Measurements from ENCODE around the gene SLC16A1. TPM values are rescaled to one million over a fixed set of nuclear protein-coding genes. Genes with fewer than 3 reads are reported as not detected.
"Not testable (repeated sequence)": the region's sequence is repeated elsewhere in the genome, so short reads cannot be mapped to it uniquely, and the experiment has no call there.

The SLC16A1 gene
- total RNA-seq, 3 donors from 2014 or later, result 15.4 to 28.2 (median 15.7) TPM

- DNase-seq (ENCODE audit: low spot score in 2 of 2), result no peak
- no peak for TF ChIP-seq POLR2A (IDR thresholded peaks at IDR 0.05)
- TF ChIP-seq, protein P1, sequence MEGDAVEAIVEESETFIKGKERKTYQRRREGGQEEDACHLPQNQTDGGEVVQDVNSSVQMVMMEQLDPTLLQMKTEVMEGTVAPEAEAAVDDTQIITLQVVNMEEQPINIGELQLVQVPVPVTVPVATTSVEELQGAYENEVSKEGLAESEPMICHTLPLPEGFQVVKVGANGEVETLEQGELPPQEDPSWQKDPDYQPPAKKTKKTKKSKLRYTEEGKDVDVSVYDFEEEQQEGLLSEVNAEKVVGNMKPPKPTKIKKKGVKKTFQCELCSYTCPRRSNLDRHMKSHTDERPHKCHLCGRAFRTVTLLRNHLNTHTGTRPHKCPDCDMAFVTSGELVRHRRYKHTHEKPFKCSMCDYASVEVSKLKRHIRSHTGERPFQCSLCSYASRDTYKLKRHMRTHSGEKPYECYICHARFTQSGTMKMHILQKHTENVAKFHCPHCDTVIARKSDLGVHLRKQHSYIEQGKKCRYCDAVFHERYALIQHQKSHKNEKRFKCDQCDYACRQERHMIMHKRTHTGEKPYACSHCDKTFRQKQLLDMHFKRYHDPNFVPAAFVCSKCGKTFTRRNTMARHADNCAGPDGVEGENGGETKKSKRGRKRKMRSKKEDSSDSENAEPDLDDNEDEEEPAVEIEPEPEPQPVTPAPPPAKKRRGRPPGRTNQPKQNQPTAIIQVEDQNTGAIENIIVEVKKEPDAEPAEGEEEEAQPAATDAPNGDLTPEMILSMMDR (IDR thresholded peaks at IDR 0.05), result no peak
- TF ChIP-seq POLR2AphosphoS5 (IDR thresholded peaks at IDR 0.05), result no peak
- Histone ChIP-seq H3K4me1 (no peaks in the 10 kb centered on the region), H3K4me3 (no peak overlapping the region), H3K36me3 (no peaks in the 10 kb centered on the region), H3K27ac (no peak overlapping the region), H3K27me3 (no peaks in the 10 kb centered on the region), H3K9me3 (peaks cover 5 to 6% of the 10 kb centered on the region in 2 donors)
- intact Hi-C loops (cut with DNase I; ENCODE audit: low total_unique reads), result no loop called here
Measured at GRCh38 chr1:112889052-112889768, 66.8 kb downstream of the SLC16A1 start.

DNA sequence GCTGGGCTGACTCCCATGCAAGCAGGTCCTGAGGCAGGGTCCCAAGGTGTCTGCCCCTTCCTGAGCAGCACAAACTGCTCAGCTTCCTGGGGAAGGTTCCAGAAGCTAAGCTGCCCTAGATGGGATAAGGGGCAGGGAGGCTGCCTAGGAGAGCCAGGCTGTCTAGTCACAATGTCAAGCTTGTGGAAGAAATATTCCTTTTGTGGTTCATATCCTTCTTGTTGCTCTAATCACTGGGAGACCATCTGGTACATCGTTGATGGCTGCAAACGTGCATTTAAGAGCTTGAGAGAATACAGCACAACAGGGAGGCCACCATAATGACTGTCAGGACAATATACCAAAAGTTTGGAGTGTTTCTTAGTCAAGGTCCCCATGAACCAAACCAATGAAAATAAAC is 67.4 kb downstream of the SLC16A1 start:
- intact Hi-C loops (cut with DNase I; ENCODE audit: low total_unique reads), result no loop called here
- TF ChIP-seq, protein P1 (IDR thresholded peaks at IDR 0.05), result no peak
- TF ChIP-seq POLR2A (IDR thresholded peaks at IDR 0.05), result no peak
- no peak for TF ChIP-seq POLR2AphosphoS5 (IDR thresholded peaks at IDR 0.05)
- Histone ChIP-seq H3K9me3 (peaks cover 2 to 4% of the 10 kb centered on the region in 2 donors), H3K4me1 (no peaks in the 10 kb centered on the region), H3K4me3 (no peak overlapping the region), H3K27ac (no peak overlapping the region), H3K27me3 (no peaks in the 10 kb centered on the region), H3K36me3 (no peaks in the 10 kb centered on the region)
- no peak for DNase-seq (ENCODE audit: low spot score in 2 of 2)

DNA sequence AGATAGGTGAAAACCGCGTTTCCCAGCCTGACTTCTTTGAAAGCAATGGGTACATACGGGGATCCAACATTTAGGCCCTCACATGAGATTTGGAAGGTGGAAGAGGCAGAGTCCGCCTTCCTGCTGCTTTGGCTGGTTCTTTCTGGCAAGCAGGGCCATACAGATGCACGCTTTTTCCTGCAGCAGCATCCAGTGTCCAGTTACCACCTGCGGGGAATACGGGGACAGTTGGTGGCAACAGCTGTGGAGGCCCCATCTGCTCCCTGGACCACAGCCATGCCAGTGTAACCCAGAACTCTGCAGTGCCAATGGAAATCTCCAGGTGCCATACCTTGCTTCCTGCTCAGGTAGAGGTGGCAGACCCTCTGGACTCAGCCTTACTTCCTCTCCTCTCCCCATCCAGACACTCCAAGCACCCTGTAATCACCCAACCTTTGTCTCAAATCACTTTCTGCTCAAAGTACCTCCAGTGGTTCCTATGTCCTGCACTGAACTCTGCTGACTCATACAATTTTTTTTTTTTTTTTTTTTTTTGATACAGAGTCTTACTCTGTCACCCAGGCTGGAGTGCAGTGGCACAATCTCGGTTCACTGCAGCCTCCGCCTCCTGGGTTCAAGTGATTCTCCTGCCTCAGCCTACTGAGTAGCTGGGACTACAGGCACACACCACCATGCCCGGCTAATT is 68.3 kb downstream of the SLC16A1 start:
- no peak for DNase-seq (ENCODE audit: low spot score in 2 of 2)
- Histone ChIP-seq H3K36me3 (no peaks in the 10 kb centered on the region), H3K4me3 (no peak overlapping the region), H3K9me3 (no peaks in the 10 kb centered on the region), H3K4me1 (no peaks in the 10 kb centered on the region), H3K27me3 (no peaks in the 10 kb centered on the region), H3K27ac (no peak overlapping the region)
- TF ChIP-seq POLR2A (IDR thresholded peaks at IDR 0.05) (no peak), POLR2AphosphoS5 (IDR thresholded peaks at IDR 0.05) (no peak)
- TF ChIP-seq, protein P1 (IDR thresholded peaks at IDR 0.05), result no peak
- intact Hi-C loops (cut with DNase I; ENCODE audit: low total_unique reads), result no loop called here

- H3K4me3 ChIP-seq; H3K36me3 ChIP-seq; intact Hi-C loops (cut with DNase I; ENCODE audit: low total_unique reads); H3K27me3 ChIP-seq; H3K9me3 ChIP-seq; H3K27ac ChIP-seq; H3K4me1 ChIP-seq; DNase-seq (ENCODE audit: low spot score in 2 of 2): not testable (repeated sequence)
Measured at GRCh38 chr1:112884996-112885395, 71.0 kb downstream of the SLC16A1 start.

DNA sequence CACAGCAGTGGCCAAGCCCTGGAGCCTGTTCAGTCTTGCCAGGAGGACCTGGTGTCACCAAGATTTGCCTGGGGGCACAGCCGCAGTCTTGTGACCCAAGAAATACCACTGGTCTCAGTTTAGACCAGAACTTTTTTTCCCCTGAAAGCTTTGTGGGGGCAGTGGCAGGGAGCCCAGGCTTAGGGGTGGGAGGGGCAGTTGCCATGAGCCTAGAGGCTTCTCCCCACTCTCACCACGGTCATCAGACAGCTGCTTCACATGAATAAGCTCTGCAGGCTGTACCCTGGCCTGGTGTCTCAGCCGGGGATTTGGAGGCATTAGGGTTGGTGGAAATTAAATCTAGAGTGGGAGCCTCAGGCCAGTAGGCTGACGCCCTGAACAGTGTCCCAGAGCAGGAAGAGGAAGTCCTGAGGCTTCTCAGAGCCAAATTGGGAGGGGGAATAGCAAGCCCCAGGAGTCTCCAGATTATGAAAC is 73.7 kb downstream of the SLC16A1 start:
- no peaks in the 10 kb centered on the region for H3K9me3 ChIP-seq
- no peak overlapping the region for H3K4me3 ChIP-seq
- H3K4me1 ChIP-seq, result no peaks in the 10 kb centered on the region
- TF ChIP-seq, protein P1 (IDR thresholded peaks at IDR 0.05), result no peak
- TF ChIP-seq POLR2A (IDR thresholded peaks at IDR 0.05), result no peak
- DNase-seq (ENCODE audit: low spot score in 2 of 2), result no peak
- no peaks in the 10 kb centered on the region for H3K27me3 ChIP-seq
- no peaks in the 10 kb centered on the region for H3K36me3 ChIP-seq
- peak overlapping the region in 1 of 2 donors; percentile 43 for H3K27ac ChIP-seq
- intact Hi-C loops (cut with DNase I; ENCODE audit: low total_unique reads), result no loop called here

Data from breast epithelium (tissue), 4 donors.